ENCODE results near the gene PTRHD1.

The PTRHD1 gene

GRCh38 chr2:24766609-24767008, 26.6 kb downstream of the PTRHD1 start:
- Histone ChIP-seq H3K36me3 (ENCODE audit: insufficient read depth, low read length) (peaks cover 15% of the 10 kb centered on the region), H3K27me3 (ENCODE audit: control insufficient read depth, insufficient read depth, low read length) (no peaks in the 10 kb centered on the region), H3K9me3 (replicated peaks; ENCODE audit: low read length) (no peaks in the 10 kb centered on the region), H3K4me3 (ENCODE audit: low read length) (no peak overlapping the region), H3K9ac (ENCODE audit: low read depth, low read length) (no peak overlapping the region), H3K4me2 (ENCODE audit: low read length) (no peak overlapping the region), H3K4me1 (ENCODE audit: control insufficient read depth, insufficient read depth, low read length) (no peaks in the 10 kb centered on the region)

GRCh38 chr2:24763843-24764242, 29.3 kb downstream of the PTRHD1 start:
- no peaks in the 10 kb centered on the region for H3K4me1 ChIP-seq (ENCODE audit: control insufficient read depth, insufficient read depth, low read length)

GRCh38 chr2:24762518-24762917, 30.7 kb downstream of the PTRHD1 start:
- no peaks in the 10 kb centered on the region for H3K4me1 ChIP-seq (ENCODE audit: control insufficient read depth, insufficient read depth, low read length)
- no peak overlapping the region for H3K9ac ChIP-seq (ENCODE audit: low read depth, low read length)
- H3K4me2 ChIP-seq (ENCODE audit: low read length): no peak overlapping the region
- peaks cover 15% of the 10 kb centered on the region for H3K36me3 ChIP-seq (ENCODE audit: insufficient read depth, low read length)
- no peak overlapping the region for H3K4me3 ChIP-seq (ENCODE audit: low read length)
- H3K9me3 ChIP-seq (replicated peaks; ENCODE audit: low read length): no peaks in the 10 kb centered on the region
- H3K27me3 ChIP-seq (ENCODE audit: control insufficient read depth, insufficient read depth, low read length): no peaks in the 10 kb centered on the region

More at GRCh38 chr2:24763843-24764242, 29.3 kb downstream of the PTRHD1 start:
- Histone ChIP-seq H3K36me3 (ENCODE audit: insufficient read depth, low read length) (peaks cover 15% of the 10 kb centered on the region), H3K9ac (ENCODE audit: low read depth, low read length) (no peak overlapping the region), H3K4me2 (ENCODE audit: low read length) (no peak overlapping the region), H3K27me3 (ENCODE audit: control insufficient read depth, insufficient read depth, low read length) (no peaks in the 10 kb centered on the region), H3K9me3 (replicated peaks; ENCODE audit: low read length) (no peaks in the 10 kb centered on the region), H3K4me3 (ENCODE audit: low read length) (no peak overlapping the region)

GRCh38 chr2:24761866-24762265, 31.3 kb downstream of the PTRHD1 start:
- H3K27me3 ChIP-seq (ENCODE audit: control insufficient read depth, insufficient read depth, low read length): no peaks in the 10 kb centered on the region
- H3K36me3 ChIP-seq (ENCODE audit: insufficient read depth, low read length): peaks cover 15% of the 10 kb centered on the region
- no peak overlapping the region for H3K4me3 ChIP-seq (ENCODE audit: low read length)
- no peaks in the 10 kb centered on the region for H3K4me1 ChIP-seq (ENCODE audit: control insufficient read depth, insufficient read depth, low read length)
- H3K4me2 ChIP-seq (ENCODE audit: low read length): no peak overlapping the region
- no peak overlapping the region for H3K9ac ChIP-seq (ENCODE audit: low read depth, low read length)
- H3K9me3 ChIP-seq (replicated peaks; ENCODE audit: low read length): no peaks in the 10 kb centered on the region

GRCh38 chr2:24756789-24757188, 36.4 kb downstream of the PTRHD1 start:
- Histone ChIP-seq H3K4me3 (ENCODE audit: low read length) (no peak overlapping the region), H3K27me3 (ENCODE audit: control insufficient read depth, insufficient read depth, low read length) (no peaks in the 10 kb centered on the region), H3K4me2 (ENCODE audit: low read length) (no peak overlapping the region), H3K36me3 (ENCODE audit: insufficient read depth, low read length) (peaks cover 6% of the 10 kb centered on the region), H3K9me3 (replicated peaks; ENCODE audit: low read length) (no peaks in the 10 kb centered on the region), H3K9ac (ENCODE audit: low read depth, low read length) (no peak overlapping the region), H3K4me1 (ENCODE audit: control insufficient read depth, insufficient read depth, low read length) (no peaks in the 10 kb centered on the region)

- Histone ChIP-seq H3K36me3 (ENCODE audit: insufficient read depth, low read length) (peaks cover 6% of the 10 kb centered on the region), H3K9me3 (replicated peaks; ENCODE audit: low read length) (no peaks in the 10 kb centered on the region)
Observed at GRCh38 chr2:24754985-24755705, 38.0 kb downstream of the PTRHD1 start.

GRCh38 chr2:24749069-24749691, 44.0 kb downstream of the PTRHD1 start:
- H3K9ac ChIP-seq (ENCODE audit: low read depth, low read length): no peak overlapping the region
- no peaks in the 10 kb centered on the region for H3K9me3 ChIP-seq (replicated peaks; ENCODE audit: low read length)
- H3K27me3 ChIP-seq (ENCODE audit: control insufficient read depth, insufficient read depth, low read length): no peaks in the 10 kb centered on the region
- peaks cover 6% of the 10 kb centered on the region for H3K36me3 ChIP-seq (ENCODE audit: insufficient read depth, low read length)
- no peak overlapping the region for H3K4me2 ChIP-seq (ENCODE audit: low read length)
- no peaks in the 10 kb centered on the region for H3K4me1 ChIP-seq (ENCODE audit: control insufficient read depth, insufficient read depth, low read length)
- H3K4me3 ChIP-seq (ENCODE audit: low read length): no peak overlapping the region

More at GRCh38 chr2:24754985-24755705, 38.0 kb downstream of the PTRHD1 start:
- H3K4me2 ChIP-seq (ENCODE audit: low read length): no peak overlapping the region
- no peaks in the 10 kb centered on the region for H3K27me3 ChIP-seq (ENCODE audit: control insufficient read depth, insufficient read depth, low read length)
- H3K4me1 ChIP-seq (ENCODE audit: control insufficient read depth, insufficient read depth, low read length): no peaks in the 10 kb centered on the region
- H3K9ac ChIP-seq (ENCODE audit: low read depth, low read length): no peak overlapping the region
- H3K4me3 ChIP-seq (ENCODE audit: low read length): no peak overlapping the region

GRCh38 chr2:24747299-24747698, 45.9 kb downstream of the PTRHD1 start:
- Histone ChIP-seq H3K9me3 (replicated peaks; ENCODE audit: low read length) (no peaks in the 10 kb centered on the region), H3K4me1 (ENCODE audit: control insufficient read depth, insufficient read depth, low read length) (no peaks in the 10 kb centered on the region), H3K4me3 (ENCODE audit: low read length) (no peak overlapping the region), H3K4me2 (ENCODE audit: low read length) (no peak overlapping the region), H3K9ac (ENCODE audit: low read depth, low read length) (no peak overlapping the region), H3K36me3 (ENCODE audit: insufficient read depth, low read length) (peaks cover under 1% of the 10 kb centered on the region), H3K27me3 (ENCODE audit: control insufficient read depth, insufficient read depth, low read length) (no peaks in the 10 kb centered on the region)

GRCh38 chr2:24745825-24746224, 47.4 kb downstream of the PTRHD1 start:
- no peaks in the 10 kb centered on the region for H3K27me3 ChIP-seq (ENCODE audit: control insufficient read depth, insufficient read depth, low read length)
- H3K9me3 ChIP-seq (replicated peaks; ENCODE audit: low read length): no peaks in the 10 kb centered on the region
- H3K4me2 ChIP-seq (ENCODE audit: low read length): no peak overlapping the region
- no peak overlapping the region for H3K4me3 ChIP-seq (ENCODE audit: low read length)
- H3K4me1 ChIP-seq (ENCODE audit: control insufficient read depth, insufficient read depth, low read length): no peaks in the 10 kb centered on the region
- no peak overlapping the region for H3K9ac ChIP-seq (ENCODE audit: low read depth, low read length)
- H3K36me3 ChIP-seq (ENCODE audit: insufficient read depth, low read length): peaks cover 5% of the 10 kb centered on the region

- H3K4me1 ChIP-seq (ENCODE audit: control insufficient read depth, insufficient read depth, low read length): peaks cover 6% of the 10 kb centered on the region
- H3K9ac ChIP-seq (ENCODE audit: low read depth, low read length): no peak overlapping the region
- no peak overlapping the region for H3K4me3 ChIP-seq (ENCODE audit: low read length)
- no peak overlapping the region for H3K4me2 ChIP-seq (ENCODE audit: low read length)
- no peaks in the 10 kb centered on the region for H3K27me3 ChIP-seq (ENCODE audit: control insufficient read depth, insufficient read depth, low read length)
- no peaks in the 10 kb centered on the region for H3K9me3 ChIP-seq (replicated peaks; ENCODE audit: low read length)
- H3K36me3 ChIP-seq (ENCODE audit: insufficient read depth, low read length): peaks cover 5% of the 10 kb centered on the region
Observed at GRCh38 chr2:24744356-24744755, 48.8 kb downstream of the PTRHD1 start.

- Histone ChIP-seq H3K36me3 (ENCODE audit: insufficient read depth, low read length) (peaks cover 5% of the 10 kb centered on the region), H3K4me2 (ENCODE audit: low read length) (no peak overlapping the region), H3K27me3 (ENCODE audit: control insufficient read depth, insufficient read depth, low read length) (no peaks in the 10 kb centered on the region), H3K4me3 (ENCODE audit: low read length) (no peak overlapping the region), H3K9me3 (replicated peaks; ENCODE audit: low read length) (no peaks in the 10 kb centered on the region), H3K9ac (ENCODE audit: low read depth, low read length) (no peak overlapping the region), H3K4me1 (ENCODE audit: control insufficient read depth, insufficient read depth, low read length) (peaks cover 7% of the 10 kb centered on the region)
Observed at GRCh38 chr2:24743924-24744323, 49.3 kb downstream of the PTRHD1 start.

- no peak overlapping the region for H3K9ac ChIP-seq (ENCODE audit: low read depth, low read length)
- H3K4me3 ChIP-seq (ENCODE audit: low read length): no peak overlapping the region
- no peaks in the 10 kb centered on the region for H3K9me3 ChIP-seq (replicated peaks; ENCODE audit: low read length)
- H3K27me3 ChIP-seq (ENCODE audit: control insufficient read depth, insufficient read depth, low read length): no peaks in the 10 kb centered on the region
- H3K36me3 ChIP-seq (ENCODE audit: insufficient read depth, low read length): peaks cover 5% of the 10 kb centered on the region
- peaks cover 7% of the 10 kb centered on the region for H3K4me1 ChIP-seq (ENCODE audit: control insufficient read depth, insufficient read depth, low read length)
- H3K4me2 ChIP-seq (ENCODE audit: low read length): no peak overlapping the region
Observed at GRCh38 chr2:24742730-24743129, 50.5 kb downstream of the PTRHD1 start.
